Measurements from ENCODE around the gene EIF3B.

The EIF3B gene

GRCh38 chr7:2359610-2360009, 5.0 kb downstream of the EIF3B start:
- peaks cover 79% of the 10 kb centered on the region for H3K36me3 ChIP-seq (ENCODE audit: control insufficient read depth, insufficient read depth, low read length)
- peaks cover 11% of the 10 kb centered on the region for H3K4me1 ChIP-seq (ENCODE audit: control insufficient read depth, insufficient read depth, low read length, poor library complexity, severe bottlenecking)
- WGBS, 2 experiments (ENCODE audit: insufficient coverage in 2 of 2) = 92 to 95% methylated on average over 7 to 11 of the region's 11 CpGs
- no peak overlapping the region for H3K27ac ChIP-seq (ENCODE audit: low read depth, low read length, severe bottlenecking)
- H3K9me3 ChIP-seq (ENCODE audit: control insufficient read depth, low read length) = no peaks in the 10 kb centered on the region
- H3K4me3 ChIP-seq (ENCODE audit: extremely low read depth, insufficient read depth, low read length, poor library complexity, severe bottlenecking) = no peak overlapping the region

- H3K4me1 ChIP-seq (ENCODE audit: control insufficient read depth, insufficient read depth, low read length, poor library complexity, severe bottlenecking) = peaks cover 11% of the 10 kb centered on the region
- H3K9me3 ChIP-seq (ENCODE audit: control insufficient read depth, low read length) = no peaks in the 10 kb centered on the region
- 100% methylated on average over 1 to 4 of the region's 6 CpGs for WGBS, 2 experiments (ENCODE audit: insufficient coverage in 2 of 2)
- no peak overlapping the region for H3K4me3 ChIP-seq (ENCODE audit: extremely low read depth, insufficient read depth, low read length, poor library complexity, severe bottlenecking)
- no peak overlapping the region for H3K27ac ChIP-seq (ENCODE audit: low read depth, low read length, severe bottlenecking)
- peaks cover 91% of the 10 kb centered on the region for H3K36me3 ChIP-seq (ENCODE audit: control insufficient read depth, insufficient read depth, low read length)
Measured at GRCh38 chr7:2360796-2361195, 6.2 kb downstream of the EIF3B start.

GRCh38 chr7:2362385-2363088, 7.9 kb downstream of the EIF3B start:
- WGBS, 2 experiments (ENCODE audit: insufficient coverage in 2 of 2) = 96 to 98% methylated on average over 24 to 26 of the region's 27 CpGs
- no peak overlapping the region for H3K27ac ChIP-seq (ENCODE audit: low read depth, low read length, severe bottlenecking)
- H3K36me3 ChIP-seq (ENCODE audit: control insufficient read depth, insufficient read depth, low read length) = peaks cover 98% of the 10 kb centered on the region
- no peaks in the 10 kb centered on the region for H3K9me3 ChIP-seq (ENCODE audit: control insufficient read depth, low read length)
- peaks cover 1% of the 10 kb centered on the region for H3K4me1 ChIP-seq (ENCODE audit: control insufficient read depth, insufficient read depth, low read length, poor library complexity, severe bottlenecking)
- no peak overlapping the region for H3K4me3 ChIP-seq (ENCODE audit: extremely low read depth, insufficient read depth, low read length, poor library complexity, severe bottlenecking)

GRCh38 chr7:2369139-2369538, 14.5 kb downstream of the EIF3B start:
- Histone ChIP-seq H3K9me3 (ENCODE audit: control insufficient read depth, low read length) (no peaks in the 10 kb centered on the region), H3K36me3 (ENCODE audit: control insufficient read depth, insufficient read depth, low read length) (peaks cover 100% of the 10 kb centered on the region), H3K4me3 (ENCODE audit: extremely low read depth, insufficient read depth, low read length, poor library complexity, severe bottlenecking) (no peak overlapping the region), H3K27ac (ENCODE audit: low read depth, low read length, severe bottlenecking) (no peak overlapping the region), H3K4me1 (ENCODE audit: control insufficient read depth, insufficient read depth, low read length, poor library complexity, severe bottlenecking) (no peaks in the 10 kb centered on the region)
- WGBS, 2 experiments (ENCODE audit: insufficient coverage in 2 of 2) = 99% methylated on average over 9 to 10 of the region's 10 CpGs

- 95 to 99% methylated on average over 8 of the region's 8 CpGs for WGBS, 2 experiments (ENCODE audit: insufficient coverage in 2 of 2)
- Histone ChIP-seq H3K27ac (ENCODE audit: low read depth, low read length, severe bottlenecking) (no peak overlapping the region), H3K4me3 (ENCODE audit: extremely low read depth, insufficient read depth, low read length, poor library complexity, severe bottlenecking) (no peak overlapping the region), H3K4me1 (ENCODE audit: control insufficient read depth, insufficient read depth, low read length, poor library complexity, severe bottlenecking) (no peaks in the 10 kb centered on the region), H3K9me3 (ENCODE audit: control insufficient read depth, low read length) (no peaks in the 10 kb centered on the region), H3K36me3 (ENCODE audit: control insufficient read depth, insufficient read depth, low read length) (peaks cover 100% of the 10 kb centered on the region)
Measured at GRCh38 chr7:2371329-2371728, 16.7 kb downstream of the EIF3B start.

GRCh38 chr7:2372724-2373123, 18.1 kb downstream of the EIF3B start:
- WGBS, 2 experiments (ENCODE audit: insufficient coverage in 2 of 2) = 96 to 97% methylated on average over 14 of the region's 14 CpGs
- H3K36me3 ChIP-seq (ENCODE audit: control insufficient read depth, insufficient read depth, low read length) = peaks cover 98% of the 10 kb centered on the region

GRCh38 chr7:2373124-2373556, 18.5 kb downstream of the EIF3B start:
- 97 to 99% methylated on average over 11 to 13 of the region's 14 CpGs for WGBS, 2 experiments (ENCODE audit: insufficient coverage in 2 of 2)
- H3K4me1 ChIP-seq (ENCODE audit: control insufficient read depth, insufficient read depth, low read length, poor library complexity, severe bottlenecking) = no peaks in the 10 kb centered on the region
- no peak overlapping the region for H3K4me3 ChIP-seq (ENCODE audit: extremely low read depth, insufficient read depth, low read length, poor library complexity, severe bottlenecking)
- peaks cover 98% of the 10 kb centered on the region for H3K36me3 ChIP-seq (ENCODE audit: control insufficient read depth, insufficient read depth, low read length)
- no peak overlapping the region for H3K27ac ChIP-seq (ENCODE audit: low read depth, low read length, severe bottlenecking)
- no peaks in the 10 kb centered on the region for H3K9me3 ChIP-seq (ENCODE audit: control insufficient read depth, low read length)

More at GRCh38 chr7:2372724-2373123, 18.1 kb downstream of the EIF3B start:
- Histone ChIP-seq H3K4me3 (ENCODE audit: extremely low read depth, insufficient read depth, low read length, poor library complexity, severe bottlenecking) (no peak overlapping the region), H3K4me1 (ENCODE audit: control insufficient read depth, insufficient read depth, low read length, poor library complexity, severe bottlenecking) (no peaks in the 10 kb centered on the region), H3K9me3 (ENCODE audit: control insufficient read depth, low read length) (no peaks in the 10 kb centered on the region), H3K27ac (ENCODE audit: low read depth, low read length, severe bottlenecking) (no peak overlapping the region)

- Histone ChIP-seq H3K9me3 (ENCODE audit: control insufficient read depth, low read length) (no peaks in the 10 kb centered on the region), H3K4me3 (ENCODE audit: extremely low read depth, insufficient read depth, low read length, poor library complexity, severe bottlenecking) (no peak overlapping the region), H3K4me1 (ENCODE audit: control insufficient read depth, insufficient read depth, low read length, poor library complexity, severe bottlenecking) (no peaks in the 10 kb centered on the region), H3K27ac (ENCODE audit: low read depth, low read length, severe bottlenecking) (no peak overlapping the region), H3K36me3 (ENCODE audit: control insufficient read depth, insufficient read depth, low read length) (peaks cover 98% of the 10 kb centered on the region)
- 100% methylated on average over 6 of the region's 7 CpGs for WGBS, 2 experiments (ENCODE audit: insufficient coverage in 2 of 2)
Measured at GRCh38 chr7:2373646-2374045, 19.0 kb downstream of the EIF3B start.

- H3K4me1 ChIP-seq (ENCODE audit: control insufficient read depth, insufficient read depth, low read length, poor library complexity, severe bottlenecking) = no peaks in the 10 kb centered on the region
- H3K36me3 ChIP-seq (ENCODE audit: control insufficient read depth, insufficient read depth, low read length) = peaks cover 98% of the 10 kb centered on the region
- H3K9me3 ChIP-seq (ENCODE audit: control insufficient read depth, low read length) = no peaks in the 10 kb centered on the region
- H3K4me3 ChIP-seq (ENCODE audit: extremely low read depth, insufficient read depth, low read length, poor library complexity, severe bottlenecking) = no peak overlapping the region
- no peak overlapping the region for H3K27ac ChIP-seq (ENCODE audit: low read depth, low read length, severe bottlenecking)
- 96 to 97% methylated on average over 17 to 18 of the region's 18 CpGs for WGBS, 2 experiments (ENCODE audit: insufficient coverage in 2 of 2)
Measured at GRCh38 chr7:2374401-2374800, 19.8 kb downstream of the EIF3B start.

- no peaks in the 10 kb centered on the region for H3K4me1 ChIP-seq (ENCODE audit: control insufficient read depth, insufficient read depth, low read length, poor library complexity, severe bottlenecking)
- WGBS, 2 experiments (ENCODE audit: insufficient coverage in 2 of 2) = 96 to 97% methylated on average over 22 to 24 of the region's 26 CpGs
- no peaks in the 10 kb centered on the region for H3K9me3 ChIP-seq (ENCODE audit: control insufficient read depth, low read length)
- peaks cover 98% of the 10 kb centered on the region for H3K36me3 ChIP-seq (ENCODE audit: control insufficient read depth, insufficient read depth, low read length)
- H3K27ac ChIP-seq (ENCODE audit: low read depth, low read length, severe bottlenecking) = no peak overlapping the region
- no peak overlapping the region for H3K4me3 ChIP-seq (ENCODE audit: extremely low read depth, insufficient read depth, low read length, poor library complexity, severe bottlenecking)
Measured at GRCh38 chr7:2374830-2375728, 20.5 kb downstream of the EIF3B start.
